ENCODE data around the gene POLA1.
"Not testable (repeated sequence)": the region's sequence is repeated elsewhere in the genome, so short reads cannot be mapped to it uniquely, and the experiment has no call there.

The POLA1 gene

DNA sequence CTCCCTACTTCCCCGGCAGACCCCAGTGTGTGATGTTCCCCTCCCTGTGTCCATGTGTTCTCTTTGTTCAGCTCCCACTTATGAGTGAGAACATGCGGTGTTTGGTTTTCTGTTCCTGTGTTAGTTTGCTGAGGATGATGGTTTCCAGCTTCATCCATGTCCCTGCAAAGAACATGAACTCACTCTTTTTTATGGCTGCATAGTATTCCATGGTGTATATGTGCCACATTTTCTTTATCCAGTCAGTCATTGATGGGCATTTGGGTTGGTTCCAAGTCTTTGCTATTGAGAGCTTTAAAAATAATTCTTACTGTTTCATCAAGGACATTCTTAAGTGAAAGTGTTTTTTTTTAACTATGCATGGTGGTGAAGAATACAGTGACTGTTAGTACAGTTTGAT, 126.1 kb downstream of the POLA1 start:
- not testable (repeated sequence) for DNase-seq

DNA sequence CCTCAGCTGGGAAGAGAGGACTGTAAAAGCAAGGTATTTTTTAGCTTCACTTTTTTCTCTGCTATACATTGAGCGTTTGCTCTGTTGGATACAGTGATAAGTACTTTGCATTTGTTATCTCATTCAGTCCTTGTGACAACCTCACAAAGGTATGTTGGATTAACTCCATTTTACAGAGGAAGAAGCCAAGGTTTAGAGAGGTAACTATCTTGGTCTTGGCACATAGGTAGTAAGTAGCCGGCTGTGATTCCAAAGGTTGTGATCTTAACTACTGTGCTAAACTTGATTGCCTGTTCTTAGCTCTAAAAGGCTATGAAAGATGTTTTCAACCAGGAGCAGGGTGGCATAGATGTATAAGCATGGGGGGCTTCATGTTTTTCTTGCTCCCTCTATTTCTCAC, 134.4 kb downstream of the POLA1 start:
- no peak for DNase-seq

DNA sequence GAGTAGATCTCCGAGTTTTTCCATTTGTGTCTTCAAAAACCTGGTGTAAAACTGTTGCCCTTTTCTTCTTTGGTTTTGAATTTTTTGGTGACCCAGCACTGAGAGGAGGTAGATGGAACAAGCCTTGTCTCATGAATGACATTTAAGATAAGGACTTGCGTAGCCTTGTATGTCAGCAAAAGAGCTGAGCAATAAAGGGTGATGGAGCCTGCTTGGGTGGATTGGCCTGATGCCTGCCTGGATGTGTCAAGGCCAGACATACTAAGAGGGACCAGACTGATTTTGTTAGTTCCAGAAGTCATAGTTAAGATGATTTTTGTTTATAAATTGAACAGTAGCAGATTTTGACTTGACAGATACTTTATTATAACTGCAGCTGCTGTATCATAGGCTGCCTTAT, 134.9 kb downstream of the POLA1 start:
- no peak for DNase-seq

DNA sequence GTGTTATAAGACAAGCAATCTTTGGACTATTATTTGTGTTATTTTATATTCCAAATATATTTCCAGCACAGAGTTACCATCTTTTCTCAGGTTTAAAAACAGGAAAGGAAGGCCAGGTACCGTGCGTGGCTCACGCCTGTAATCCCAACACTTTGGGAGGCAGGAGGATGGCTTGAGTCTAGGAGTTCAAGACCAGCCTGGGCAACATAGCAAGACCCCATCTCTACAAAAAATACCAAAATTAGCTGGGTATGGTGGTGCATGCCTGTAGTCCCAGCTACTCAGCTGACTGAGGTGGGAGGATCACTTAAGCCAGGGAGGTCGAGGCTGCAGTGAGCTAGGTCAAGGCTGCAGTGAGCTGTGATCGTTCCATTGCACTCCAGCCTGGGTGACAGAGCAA, 140.0 kb downstream of the POLA1 start:
- DNase-seq, result no peak

DNA sequence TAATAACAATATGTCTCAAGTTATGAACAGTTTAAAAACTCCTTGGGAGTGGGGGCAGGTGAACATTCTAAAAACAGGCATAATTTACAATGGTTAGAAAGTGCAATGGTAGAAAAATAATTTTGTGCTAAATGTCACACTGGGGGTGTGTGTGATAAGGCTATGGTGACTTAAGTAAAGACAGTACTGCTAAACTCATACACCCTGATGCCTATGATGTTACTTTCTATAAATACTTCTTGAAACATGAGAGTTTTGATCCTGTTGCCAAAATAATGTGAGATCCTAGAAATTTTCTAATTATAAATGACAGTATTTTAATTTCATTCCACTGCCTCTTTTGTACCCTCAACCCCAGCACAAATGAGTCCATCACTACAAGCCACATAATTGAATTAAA, 144.2 kb downstream of the POLA1 start:
- DNase-seq, result no peak

DNA sequence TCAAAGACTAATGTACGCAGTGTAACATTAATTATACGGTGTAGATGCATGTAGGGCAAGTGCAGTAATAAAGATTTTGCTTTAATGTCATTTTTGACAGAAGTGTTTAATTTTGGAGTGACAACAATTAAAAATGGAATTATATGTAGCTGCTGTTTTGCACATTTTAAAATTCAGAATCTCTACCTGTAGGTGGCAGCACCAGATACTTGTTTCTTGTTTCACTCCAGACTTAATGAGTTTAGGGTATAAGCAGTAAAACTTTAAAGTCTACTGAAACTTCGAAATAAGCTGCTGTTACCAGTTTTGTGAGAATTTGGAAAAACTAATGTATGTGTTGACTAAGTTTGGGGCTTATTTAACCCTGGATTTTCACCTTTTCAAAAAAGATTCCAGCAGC, 144.9 kb downstream of the POLA1 start:
- peak; percentile 25 for DNase-seq

DNA sequence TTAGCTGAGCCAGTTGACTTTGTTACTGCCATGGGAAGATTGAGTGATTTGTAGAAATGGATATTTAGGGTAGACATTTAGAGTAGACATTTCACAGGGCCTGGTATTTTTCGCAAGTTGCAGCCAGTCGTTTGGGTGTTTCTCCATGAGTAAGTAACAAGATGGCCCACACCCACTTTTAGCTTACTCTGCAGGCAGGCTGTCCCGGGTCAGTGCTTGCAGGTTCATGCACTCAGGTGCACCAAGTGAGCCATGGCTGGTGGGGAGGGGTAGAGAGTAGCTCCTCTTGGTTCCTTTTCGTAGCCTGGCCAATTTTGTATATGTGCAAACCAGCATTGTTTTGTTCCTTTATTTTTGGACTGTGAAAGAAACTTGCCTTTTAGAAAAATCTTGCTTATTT, 145.6 kb downstream of the POLA1 start:
- no peak for DNase-seq

DNA sequence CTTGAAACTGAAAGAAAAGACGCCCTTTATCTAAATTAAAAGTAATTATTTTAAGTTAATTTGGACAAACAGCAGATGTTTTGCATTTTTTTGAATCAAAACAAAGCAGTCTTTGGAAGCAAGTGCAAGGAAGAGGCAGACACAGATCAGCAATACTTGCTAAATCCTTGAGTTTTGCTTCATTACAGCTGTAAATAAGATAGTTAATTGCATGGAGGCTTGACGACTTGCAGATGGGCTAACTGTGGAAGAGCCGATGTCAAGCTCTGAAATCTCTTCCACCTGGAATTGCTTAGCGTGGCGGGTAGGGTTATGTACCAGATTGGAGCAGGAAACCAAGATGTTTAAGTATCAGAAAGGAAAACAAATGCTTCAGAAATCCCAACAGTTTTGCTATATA, 148.8 kb downstream of the POLA1 start:
- DNase-seq, result no peak

DNA sequence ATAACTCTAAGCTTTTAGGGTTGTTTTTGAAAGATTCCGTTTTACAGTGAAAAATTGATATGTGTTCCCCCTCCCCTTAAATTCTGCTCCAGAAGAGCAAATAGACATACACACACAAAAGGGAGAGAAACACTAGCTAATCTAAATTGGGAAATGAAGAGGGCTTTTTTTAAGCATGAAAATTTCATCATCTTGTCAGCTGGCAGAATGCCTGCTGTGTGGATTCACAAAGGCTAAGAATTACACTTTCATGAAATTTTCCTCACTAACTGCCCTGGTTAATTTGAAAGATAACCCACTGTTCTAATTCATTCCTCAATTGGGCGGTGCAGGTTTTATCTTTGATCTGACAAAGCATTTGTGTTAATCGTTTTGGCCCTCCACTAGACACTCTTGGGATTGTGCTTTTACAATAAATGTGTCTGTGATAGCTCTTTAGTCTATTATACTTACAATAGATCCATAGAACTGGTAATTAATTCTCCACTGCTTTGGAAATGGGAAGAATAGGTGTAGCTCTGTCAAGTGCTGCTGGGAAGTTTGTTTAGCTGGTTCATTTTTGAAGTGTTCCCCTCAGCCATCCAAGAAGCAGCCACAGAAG, 152.9 kb downstream of the POLA1 start:
- no peak for DNase-seq

DNA sequence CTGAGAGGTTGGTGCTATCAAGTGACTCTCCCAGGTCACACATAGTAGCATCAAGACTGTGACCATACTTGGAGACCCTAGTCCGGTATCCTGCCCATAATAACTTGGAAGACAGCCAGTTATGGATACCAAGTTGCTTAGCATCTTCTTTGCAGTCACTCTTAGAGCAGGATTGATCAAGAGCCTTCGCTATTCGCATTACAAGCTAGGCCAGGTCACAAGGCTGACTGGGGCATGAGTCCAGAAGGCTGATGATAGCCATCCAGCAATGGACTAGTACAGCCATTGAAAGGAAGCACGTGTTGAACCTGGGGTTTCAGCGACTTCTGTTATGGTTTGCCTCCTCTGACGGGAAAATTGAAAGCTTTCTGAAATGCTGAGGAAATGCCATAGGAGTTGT, 157.6 kb downstream of the POLA1 start:
- DNase-seq, result no peak

DNA sequence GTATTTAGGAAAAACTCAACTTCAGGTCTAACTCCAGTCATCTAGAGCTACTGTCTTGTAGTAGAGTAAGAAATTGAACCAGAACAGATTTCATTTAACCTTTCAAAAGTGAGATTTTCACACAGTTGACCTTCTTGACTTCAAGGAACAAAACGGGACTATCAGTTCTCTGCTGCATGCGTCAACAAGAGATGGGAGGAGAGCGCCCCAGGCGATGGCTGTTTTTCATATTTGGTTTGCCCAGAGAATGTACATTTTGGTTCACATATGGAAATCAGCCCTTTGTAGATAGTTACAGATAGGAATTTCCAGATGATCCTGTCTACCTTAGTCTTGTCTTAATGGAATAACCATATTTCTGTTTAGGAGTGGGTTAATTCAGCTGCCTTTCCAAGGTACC, 158.1 kb downstream of the POLA1 start:
- DNase-seq, result no peak

DNA sequence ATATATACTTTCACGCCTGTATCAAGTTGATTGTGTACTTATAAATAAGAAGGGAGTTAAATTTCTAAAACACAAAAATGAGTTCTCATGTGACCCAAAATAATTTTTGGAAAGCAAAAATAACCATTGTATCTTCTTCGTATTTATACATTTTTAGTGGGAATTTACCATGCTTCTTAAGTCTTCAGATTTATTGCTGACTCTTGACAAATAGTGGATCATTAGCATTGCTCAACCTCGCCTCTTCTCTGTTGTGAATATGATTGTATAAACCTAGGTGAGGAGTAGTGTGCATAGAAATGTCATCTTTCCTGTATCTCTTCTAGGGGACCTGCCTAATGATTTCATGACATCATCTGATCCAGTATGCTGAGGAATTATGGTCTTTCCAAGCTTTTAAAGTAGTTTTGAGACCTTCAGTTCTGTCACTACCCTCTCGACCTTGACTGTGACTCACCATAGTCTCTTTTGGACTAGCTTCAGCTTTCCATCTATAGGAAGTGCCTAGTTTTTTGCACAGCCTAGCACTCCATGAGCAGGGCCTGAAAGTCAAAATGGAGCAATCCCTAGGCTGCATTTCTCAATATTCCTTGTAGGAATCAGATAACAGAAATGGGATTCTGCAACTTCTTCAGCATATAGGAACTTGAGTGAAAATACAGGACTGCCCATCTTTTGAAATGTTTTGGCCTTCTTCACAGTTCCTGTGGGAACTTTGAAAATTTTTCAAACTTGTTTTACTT, 164.5 kb downstream of the POLA1 start:
- peak; percentile 6 for DNase-seq

DNA sequence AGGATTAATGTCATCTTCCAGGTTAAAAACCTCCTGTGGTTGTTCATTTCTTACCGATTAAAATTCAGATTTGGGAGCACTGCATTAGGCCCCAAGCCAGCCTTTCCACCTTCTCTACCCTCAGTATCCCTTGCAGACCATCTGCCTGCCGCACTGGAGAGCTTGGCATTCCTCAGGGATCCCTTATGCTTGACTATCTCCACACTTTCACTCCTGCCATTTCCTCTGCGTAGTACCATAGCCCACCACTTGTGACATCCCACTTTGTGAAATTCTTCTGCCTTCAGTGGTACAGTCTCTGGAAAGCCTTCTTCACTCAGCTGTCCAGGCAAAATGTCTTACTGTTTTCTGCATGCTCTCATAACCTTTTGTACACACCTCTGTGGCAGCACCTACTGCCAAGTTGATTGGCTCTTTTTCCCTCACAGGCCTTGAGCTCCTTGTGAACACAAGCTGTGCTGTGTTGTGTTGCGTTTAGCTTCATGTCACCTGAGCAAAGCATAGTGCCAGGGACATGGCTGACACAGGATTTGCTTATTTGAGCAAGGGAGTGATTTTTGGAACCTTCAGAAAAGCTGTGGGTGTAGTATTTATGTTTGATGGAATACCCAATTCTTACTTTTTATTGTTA, 165.6 kb downstream of the POLA1 start:
- DNase-seq, result no peak

DNA sequence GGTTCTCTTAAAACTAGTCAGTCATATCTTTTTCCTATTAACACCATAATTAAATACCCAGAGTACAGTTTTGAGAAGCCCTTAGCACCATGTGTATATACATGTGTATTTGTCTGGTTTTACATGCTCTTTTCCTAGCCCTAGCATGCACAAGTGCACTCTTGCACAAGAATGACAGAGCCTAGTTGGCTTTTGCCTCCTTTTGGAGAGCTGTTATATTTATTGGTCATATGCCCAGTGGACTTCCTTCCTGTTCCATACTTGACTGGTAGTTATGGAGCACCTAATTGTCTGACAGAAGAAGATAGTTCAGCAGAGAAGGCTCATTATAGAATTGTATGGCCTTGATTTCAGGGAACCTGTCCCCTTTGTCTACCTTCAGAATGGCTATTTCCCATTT, 166.4 kb downstream of the POLA1 start:
- no peak for DNase-seq

DNA sequence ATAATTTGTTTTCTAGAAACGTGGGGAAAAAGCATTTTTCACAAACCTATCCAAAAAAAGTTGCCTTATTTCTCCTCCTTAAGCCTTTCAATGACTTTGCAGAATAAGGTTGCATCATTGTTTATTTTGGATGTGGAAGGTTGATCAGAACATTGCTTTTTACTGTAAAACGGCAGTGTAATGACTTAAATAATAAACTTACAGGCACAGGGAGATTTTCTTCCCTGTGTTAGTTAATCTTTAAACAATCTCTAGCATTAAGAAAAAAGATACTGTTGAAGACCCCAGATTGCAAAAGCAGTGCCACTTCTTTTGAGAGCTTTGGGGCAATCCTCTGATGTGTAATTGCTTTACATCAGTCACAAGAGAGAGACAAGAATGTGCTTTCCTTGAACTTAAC, 168.6 kb downstream of the POLA1 start:
- no peak for DNase-seq

DNA sequence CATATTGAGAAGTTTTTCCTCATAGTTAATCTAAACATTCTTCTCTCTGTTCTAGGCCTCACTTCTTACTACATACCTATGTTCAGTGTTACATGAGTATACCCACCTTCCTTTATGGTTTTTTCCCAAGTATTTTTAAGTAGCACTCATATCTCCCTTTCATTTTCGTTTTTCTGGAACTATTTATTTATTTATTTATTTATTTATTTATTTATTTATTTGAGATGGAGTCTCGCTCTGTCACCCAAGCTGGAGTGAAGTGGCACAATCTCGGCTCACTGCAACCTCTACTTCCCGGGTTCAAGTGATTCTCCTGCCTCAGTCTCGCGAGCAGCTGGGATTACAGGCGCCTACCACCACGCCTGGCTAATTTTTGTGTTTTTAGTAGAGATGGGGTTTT, 170.1 kb downstream of the POLA1 start:
- not testable (repeated sequence) for DNase-seq

DNA sequence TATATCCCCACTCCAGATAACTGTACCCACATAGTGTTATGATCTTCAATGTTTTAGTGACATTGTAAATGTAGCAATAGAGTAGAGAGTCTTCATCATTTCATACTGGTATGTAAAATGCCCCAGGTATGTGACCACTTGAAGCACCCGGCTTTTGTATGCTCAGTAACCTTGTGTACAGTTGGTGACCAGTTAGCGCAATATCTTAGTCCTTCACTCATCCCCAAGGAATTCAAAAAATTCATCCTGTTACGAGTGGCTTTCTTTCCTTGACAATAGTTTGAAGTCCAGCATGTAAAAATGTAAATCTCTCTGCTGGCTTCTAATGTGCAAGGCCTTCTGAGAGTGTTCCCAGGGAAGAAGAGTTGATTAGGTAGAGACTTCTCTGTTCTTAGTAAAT, 176.4 kb downstream of the POLA1 start:
- no peak for DNase-seq

DNA sequence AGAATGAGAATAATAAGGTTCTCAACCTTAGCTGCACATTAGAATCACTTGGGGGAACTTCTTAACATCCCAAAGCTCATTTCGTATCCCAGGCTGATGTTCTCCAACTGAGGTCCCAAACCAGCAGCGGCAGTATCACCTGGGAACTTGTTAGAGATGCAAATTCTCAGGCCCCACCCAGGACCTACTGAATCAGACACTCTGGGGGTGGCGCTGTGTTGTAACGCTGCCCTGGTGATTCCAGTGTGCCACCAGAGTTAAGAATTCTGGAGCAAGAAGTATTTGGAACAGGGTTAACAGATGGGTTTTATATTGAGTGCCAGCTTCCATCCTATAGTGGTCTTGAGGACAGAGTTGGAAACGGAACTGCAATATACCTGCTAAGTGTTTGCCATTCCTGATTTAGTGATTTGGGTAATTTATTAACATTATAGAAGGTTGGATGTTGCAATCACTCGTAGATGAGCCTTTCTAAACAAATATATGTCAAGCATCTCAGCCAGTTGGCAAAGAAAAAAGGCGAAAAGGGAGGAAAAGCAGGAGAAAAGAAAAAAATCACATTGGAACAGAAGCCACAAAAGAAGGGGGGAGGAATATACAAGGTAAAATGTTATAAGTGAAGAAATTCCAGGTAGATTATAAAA, 181.0 kb downstream of the POLA1 start:
- DNase-seq, result no peak

DNA sequence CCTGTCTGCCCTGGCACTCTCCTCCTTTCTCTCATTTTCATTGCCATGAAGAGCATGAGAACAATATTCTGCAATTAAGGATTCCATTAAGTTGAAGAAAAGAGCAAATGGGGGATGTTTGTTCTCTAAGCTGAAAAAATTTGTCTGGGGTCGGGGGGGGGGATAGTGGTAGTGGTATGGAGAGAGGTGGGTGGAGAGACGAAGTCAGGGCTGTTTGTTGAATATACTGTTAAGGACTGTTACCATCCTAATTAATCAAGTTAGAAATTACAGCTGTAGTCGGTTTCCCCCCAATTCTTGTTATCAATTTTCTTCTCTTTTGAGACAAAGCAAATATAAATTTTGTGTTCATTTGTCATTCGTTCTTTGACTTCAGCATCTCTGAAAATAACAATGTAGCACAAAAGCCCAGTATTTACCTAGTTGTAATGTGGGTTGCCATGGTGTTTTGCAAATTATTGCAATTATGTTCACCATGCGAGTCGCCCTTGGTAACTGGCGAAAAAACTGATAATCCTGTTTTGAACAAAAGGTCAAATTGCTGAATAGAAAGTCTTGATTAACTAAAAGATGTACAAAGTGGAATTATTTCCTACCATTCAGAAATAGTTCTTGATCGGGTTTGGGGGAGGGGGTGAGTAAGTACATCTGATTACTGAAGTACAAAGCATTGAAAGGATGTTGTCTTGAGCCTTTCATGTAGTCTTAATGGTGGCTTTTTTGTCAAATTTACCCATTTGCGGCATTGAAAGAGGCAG, 183.0 kb downstream of the POLA1 start:
- no peak for DNase-seq

DNA sequence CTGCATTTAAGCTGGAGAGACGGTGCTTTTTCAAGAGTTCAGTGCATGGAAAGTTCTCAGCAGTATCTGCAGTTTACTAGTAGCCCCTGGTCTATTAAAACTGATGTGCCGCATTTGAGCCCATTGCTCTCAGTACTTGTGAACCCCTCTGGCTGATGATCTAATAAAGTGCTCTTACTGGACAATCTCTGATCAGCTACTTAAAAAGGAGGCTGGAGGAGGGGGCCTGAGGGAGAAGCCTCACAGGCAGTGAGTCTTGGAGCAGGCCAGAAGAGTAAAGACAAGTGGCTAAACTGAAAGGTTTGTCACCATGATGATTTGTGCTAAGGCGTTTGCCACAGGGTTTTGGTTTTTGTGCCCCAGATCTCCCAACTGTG, 183.6 kb downstream of the POLA1 start:
- DNase-seq, result no peak

DNA sequence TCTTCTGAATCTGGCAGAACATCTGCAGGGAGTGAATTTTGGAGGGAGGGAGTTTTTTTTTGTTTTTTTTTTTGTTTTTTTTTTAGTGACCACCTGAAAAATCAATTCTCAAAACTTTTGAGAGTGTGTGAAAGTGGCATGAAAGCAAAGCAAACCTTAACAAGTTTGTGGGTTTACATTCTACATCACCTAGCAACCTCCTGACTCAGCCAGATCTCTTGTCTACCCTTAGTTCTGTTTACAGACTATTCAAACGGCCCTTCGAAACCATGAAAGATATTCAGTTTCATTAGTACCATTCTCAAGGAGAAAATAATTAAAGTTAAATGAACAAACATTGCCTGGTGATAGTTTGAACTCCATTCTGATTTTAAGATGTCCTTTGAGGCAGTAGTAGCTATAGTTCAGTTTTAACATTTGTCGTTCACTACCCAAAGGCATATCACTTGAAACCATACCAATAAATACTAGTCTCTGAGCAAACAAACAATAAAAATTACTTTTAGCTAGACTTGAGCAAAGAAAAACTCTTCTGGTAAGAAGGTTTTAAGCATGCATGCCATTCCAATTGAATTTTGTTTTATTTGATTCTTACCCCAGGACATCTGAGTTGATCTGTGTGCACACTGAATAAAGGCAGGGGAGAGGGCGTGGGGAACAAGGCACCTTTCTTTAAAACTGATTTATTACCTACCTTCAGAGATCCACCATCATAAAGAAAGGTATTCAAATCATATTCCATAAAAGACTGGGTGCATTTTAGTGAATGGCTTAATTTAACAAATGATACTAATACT, 184.3 kb downstream of the POLA1 start:
- no peak for DNase-seq

DNA sequence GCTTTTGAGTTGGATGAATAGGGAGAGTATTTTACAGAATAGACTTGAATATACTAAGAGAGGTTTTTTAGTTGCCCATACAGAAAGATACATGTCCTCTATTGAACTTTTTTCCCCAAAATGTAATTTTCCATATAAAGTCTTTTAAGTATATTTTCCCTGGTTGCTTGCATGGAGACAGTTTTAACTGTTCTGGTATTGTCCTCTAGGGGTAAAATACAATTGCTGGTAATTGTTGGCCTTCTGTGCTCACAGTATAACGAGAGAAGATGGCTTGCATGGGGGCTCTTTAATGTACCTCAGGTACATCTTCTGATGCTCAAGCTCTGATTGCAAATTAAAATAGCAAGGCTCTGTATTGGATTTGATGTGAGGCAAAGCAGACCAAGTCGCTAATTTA, 186.0 kb downstream of the POLA1 start:
- no peak for DNase-seq

DNA sequence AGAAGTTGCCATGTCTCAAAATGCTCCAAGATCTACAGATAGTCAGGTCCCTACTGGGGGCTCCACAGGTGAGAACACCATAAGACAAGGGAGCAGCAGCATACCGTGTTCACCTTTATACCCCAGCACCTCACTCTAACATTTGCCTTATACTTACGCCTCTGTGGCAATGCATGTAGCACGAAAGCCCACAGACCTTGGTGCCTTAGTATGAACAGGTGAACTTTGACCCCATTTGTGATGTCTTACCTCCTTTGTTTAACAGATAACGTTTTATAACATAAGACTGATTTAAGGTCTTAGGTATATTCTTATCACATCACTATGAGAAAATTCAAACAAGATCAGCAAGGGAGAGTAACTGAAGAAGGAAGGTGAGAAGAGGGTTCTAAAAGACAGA, 193.2 kb downstream of the POLA1 start:
- no peak for DNase-seq

Measured in suppressor macrophage treated with lipopolysaccharide for 4 hours (primary cell).